Femur (tissue), 1 donor: ENCODE data around the gene ZFHX3.
"Not testable (repeated sequence)": the region's sequence is repeated elsewhere in the genome, so short reads cannot be mapped to it uniquely, and the experiment has no call there.

Experiments
- DNase-seq: peaks from one replicate; pipeline ENCODE4 v3.0.0-alpha.2; 2017

Gene ZFHX3

GRCh38 chr16:73019457-73020362, 28.2 kb downstream of the ZFHX3 start:
- DNase-seq = no peak

- DNase-seq = no peak
These were observed 29.0 kb downstream of the ZFHX3 start for GRCh38 chr16:73018821-73019456.

GRCh38 chr16:73017321-73017720, 30.6 kb downstream of the ZFHX3 start:
- DNase-seq = no peak

- DNase-seq = no peak
These were observed 31.5 kb downstream of the ZFHX3 start for GRCh38 chr16:73016488-73016830.

GRCh38 chr16:73015612-73016487, 32.1 kb downstream of the ZFHX3 start:
- no peak for DNase-seq

- no peak for DNase-seq
These were observed 33.2 kb downstream of the ZFHX3 start for GRCh38 chr16:73014768-73015167.

GRCh38 chr16:73013974-73014373, 34.0 kb downstream of the ZFHX3 start:
- no peak for DNase-seq

GRCh38 chr16:73012341-73012740, 35.6 kb downstream of the ZFHX3 start:
- DNase-seq = no peak

GRCh38 chr16:73011926-73012325, 36.0 kb downstream of the ZFHX3 start:
- DNase-seq = no peak

GRCh38 chr16:73010150-73010676, 37.7 kb downstream of the ZFHX3 start:
- DNase-seq = no peak

- not testable (repeated sequence) for DNase-seq
These were observed 38.2 kb downstream of the ZFHX3 start for GRCh38 chr16:73009710-73010109.

- DNase-seq = no peak
These were observed 41.9 kb downstream of the ZFHX3 start for GRCh38 chr16:73006026-73006425.

GRCh38 chr16:73002866-73003265, 45.1 kb downstream of the ZFHX3 start:
- DNase-seq = no peak

GRCh38 chr16:73000907-73001521, 46.9 kb downstream of the ZFHX3 start:
- no peak for DNase-seq

GRCh38 chr16:73000020-73000906, 47.7 kb downstream of the ZFHX3 start:
- DNase-seq = peak; percentile 76

- DNase-seq = no peak
These were observed 48.3 kb downstream of the ZFHX3 start for GRCh38 chr16:72999541-73000019.

- DNase-seq = no peak
These were observed 50.8 kb downstream of the ZFHX3 start for GRCh38 chr16:72997141-72997542.

- no peak for DNase-seq
These were observed 51.5 kb downstream of the ZFHX3 start for GRCh38 chr16:72996291-72997062.

GRCh38 chr16:72995882-72996270, 52.1 kb downstream of the ZFHX3 start:
- not testable (repeated sequence) for DNase-seq

- no peak for DNase-seq
These were observed 52.6 kb downstream of the ZFHX3 start for GRCh38 chr16:72995151-72995881.
